Measurements from ENCODE around the gene CDH13. TPM values are rescaled to one million over a fixed set of nuclear protein-coding genes. Genes with fewer than 3 reads are reported as not detected.

The CDH13 gene
- total RNA-seq, 1 donor from 2014 or later, result 25.7 TPM

- no peak for FAIRE-seq
- DNase-seq (ENCODE audit: low spot score in 2 of 2), result no peak
Observed at GRCh38 chr16:82732461-82732860, 105.7 kb downstream of the CDH13 start.

- FAIRE-seq, result no peak
Observed at GRCh38 chr16:82735186-82735585, 108.4 kb downstream of the CDH13 start.

GRCh38 chr16:82735673-82736091 is 108.9 kb downstream of the CDH13 start:
- DNase-seq (ENCODE audit: low spot score in 2 of 2) (no peak), FAIRE-seq (no peak)

More at GRCh38 chr16:82735186-82735585, 108.4 kb downstream of the CDH13 start:
- no peak for DNase-seq (ENCODE audit: low spot score in 2 of 2)

DNA sequence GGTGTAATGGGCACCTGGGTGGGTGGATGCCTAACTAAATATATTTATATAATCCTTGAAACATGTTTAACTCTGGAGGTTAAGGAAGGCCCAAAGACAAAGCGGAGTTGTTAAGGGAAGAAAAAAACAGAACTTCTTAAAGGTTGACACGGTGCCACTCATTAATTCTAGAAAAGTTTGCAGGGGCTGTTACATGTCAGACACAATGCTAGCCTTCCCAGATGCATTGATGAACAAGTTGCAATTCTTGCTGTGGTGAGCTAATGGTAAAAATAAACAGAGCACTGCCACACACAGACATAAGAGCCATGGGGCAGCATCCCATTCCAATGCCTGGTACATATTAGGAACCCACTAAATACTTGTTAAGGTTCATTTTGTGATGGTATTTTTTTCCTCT is 109.5 kb downstream of the CDH13 start:
- no peak for FAIRE-seq
- DNase-seq (ENCODE audit: low spot score in 2 of 2), result no peak

- FAIRE-seq (no peak), DNase-seq (ENCODE audit: low spot score in 2 of 2) (no peak)
Observed at GRCh38 chr16:82738699-82739098, 111.9 kb downstream of the CDH13 start.

DNA sequence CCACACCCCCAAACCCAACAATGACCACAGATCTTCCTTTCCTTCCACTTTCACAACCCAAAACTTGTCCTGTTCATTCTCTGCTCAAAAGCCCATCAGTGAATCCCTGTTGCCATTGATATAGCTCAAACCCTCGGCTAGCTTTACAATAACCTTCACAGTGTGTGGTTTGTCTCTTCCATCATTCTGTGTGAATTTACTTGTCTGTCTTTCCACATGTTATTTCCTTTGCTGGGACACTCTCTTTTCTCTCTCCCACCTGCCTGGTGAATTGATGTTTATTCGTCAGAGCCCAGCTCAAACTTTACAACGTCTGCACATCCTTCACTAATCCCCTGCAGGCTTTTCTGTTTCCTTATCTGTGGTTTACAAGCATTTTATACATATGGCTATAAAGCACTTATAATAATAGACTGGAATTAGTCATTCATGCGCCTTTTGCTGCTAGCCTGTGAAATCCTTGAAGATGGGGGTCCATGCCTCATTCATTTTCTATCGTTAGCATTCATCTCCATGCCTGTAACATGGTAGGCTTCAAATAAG is 114.4 kb downstream of the CDH13 start:
- no peak for DNase-seq (ENCODE audit: low spot score in 2 of 2)
- no peak for FAIRE-seq

GRCh38 chr16:82744958-82745357 is 118.2 kb downstream of the CDH13 start:
- DNase-seq (ENCODE audit: low spot score in 2 of 2) (no peak), FAIRE-seq (no peak)

GRCh38 chr16:82748026-82748425 is 121.3 kb downstream of the CDH13 start:
- DNase-seq (ENCODE audit: low spot score in 2 of 2), result no peak
- no peak for FAIRE-seq

- DNase-seq (ENCODE audit: low spot score in 2 of 2) (no peak), FAIRE-seq (no peak)
Observed at GRCh38 chr16:82750068-82750467, 123.3 kb downstream of the CDH13 start.

GRCh38 chr16:82751020-82751419 is 124.3 kb downstream of the CDH13 start:
- DNase-seq (ENCODE audit: low spot score in 2 of 2) (no peak), FAIRE-seq (no peak)

DNA sequence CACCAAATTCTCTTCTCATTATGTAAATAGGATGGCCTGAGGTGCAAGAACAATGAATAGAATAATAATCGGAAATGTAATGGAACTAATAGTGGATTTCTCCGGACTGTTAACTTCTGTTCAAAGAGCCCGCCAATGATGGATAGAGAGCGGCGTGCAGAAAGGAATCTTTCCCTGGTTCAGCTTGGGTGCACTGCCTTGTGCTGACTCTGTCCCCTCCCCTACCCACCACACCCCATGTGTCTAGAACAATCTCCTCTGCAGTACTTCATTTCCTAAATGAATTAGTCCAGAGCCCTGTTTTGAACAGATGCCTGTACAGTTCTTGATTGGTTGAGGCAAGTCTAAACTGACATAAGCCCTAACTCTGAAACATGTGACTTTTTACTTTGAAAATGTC is 125.4 kb downstream of the CDH13 start:
- DNase-seq (ENCODE audit: low spot score in 2 of 2) (no peak), FAIRE-seq (no peak)

DNA sequence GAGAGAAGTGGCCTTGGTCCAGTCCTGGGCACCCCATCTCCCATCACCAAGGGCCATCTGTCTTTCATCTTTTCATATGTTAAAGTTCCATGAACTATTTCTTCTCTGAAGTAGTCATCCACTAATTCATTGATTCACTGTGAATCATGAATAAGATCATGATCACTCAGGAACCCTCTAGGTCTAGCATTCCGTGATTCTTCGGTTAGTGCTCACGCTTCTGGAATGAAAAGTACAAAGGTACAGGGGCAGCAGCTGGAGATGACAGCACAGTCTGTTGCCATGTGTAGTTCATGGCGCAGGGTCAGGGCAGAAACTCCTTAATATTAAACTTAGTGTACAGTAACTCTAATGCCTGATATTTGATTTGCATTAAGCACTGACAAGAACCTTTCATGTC is 127.1 kb downstream of the CDH13 start:
- FAIRE-seq, result no peak
- no peak for DNase-seq (ENCODE audit: low spot score in 2 of 2)

GRCh38 chr16:82754716-82755513 is 128.1 kb downstream of the CDH13 start:
- FAIRE-seq, result no peak

DNA sequence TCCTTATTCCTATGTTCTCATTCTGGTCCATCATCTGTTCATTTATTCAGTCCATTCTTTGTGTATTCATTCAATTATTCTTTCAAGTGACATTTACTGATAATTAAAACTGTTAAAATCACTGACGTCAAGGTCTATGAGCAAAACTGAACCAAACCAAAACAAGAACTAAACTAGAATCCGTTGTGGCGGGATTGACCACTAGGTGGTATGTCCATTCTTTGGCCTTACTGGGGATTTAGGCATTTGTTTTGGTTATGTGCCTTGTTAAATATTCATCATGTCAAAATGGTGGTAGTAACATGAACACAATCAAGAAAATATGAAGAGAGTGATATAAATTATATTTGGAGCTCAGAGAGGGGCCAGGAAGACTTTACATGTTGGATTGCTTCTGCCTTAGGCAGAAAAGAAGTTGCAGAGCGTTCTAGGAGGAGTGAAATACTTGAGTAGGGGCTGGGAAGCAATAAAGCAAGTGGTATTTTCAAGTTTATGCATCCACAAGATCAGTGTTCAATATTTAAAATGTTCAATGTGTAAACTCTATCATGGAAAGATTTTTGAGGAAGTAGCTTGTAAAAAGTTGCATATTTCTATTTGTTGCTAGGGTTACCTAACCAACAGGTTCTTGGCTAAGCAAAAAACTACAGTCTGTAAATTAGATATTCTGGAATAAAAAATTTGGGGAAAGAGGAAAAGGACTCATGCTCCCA is 129.0 kb downstream of the CDH13 start:
- DNase-seq (ENCODE audit: low spot score in 2 of 2) (no peak), FAIRE-seq (no peak)

More at GRCh38 chr16:82754716-82755513, 128.1 kb downstream of the CDH13 start:
- DNase-seq (ENCODE audit: low spot score in 2 of 2), result no peak

DNA sequence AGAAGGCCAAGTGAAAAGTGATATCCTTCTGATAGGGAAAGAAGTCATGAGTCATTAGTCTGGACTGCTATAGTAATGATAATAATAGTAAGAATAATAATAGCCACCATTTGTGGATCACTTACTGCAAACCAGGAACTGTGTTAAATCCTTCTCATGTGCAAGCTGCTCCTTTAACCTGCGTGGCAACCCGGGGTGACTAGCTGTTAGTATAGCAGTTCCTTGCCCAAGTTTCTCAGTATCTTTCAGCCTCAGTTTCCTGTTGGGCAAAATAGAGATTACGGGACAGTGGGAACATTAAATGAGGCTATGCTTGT is 129.5 kb downstream of the CDH13 start:
- DNase-seq (ENCODE audit: low spot score in 2 of 2), result no peak
- FAIRE-seq, result no peak

DNA sequence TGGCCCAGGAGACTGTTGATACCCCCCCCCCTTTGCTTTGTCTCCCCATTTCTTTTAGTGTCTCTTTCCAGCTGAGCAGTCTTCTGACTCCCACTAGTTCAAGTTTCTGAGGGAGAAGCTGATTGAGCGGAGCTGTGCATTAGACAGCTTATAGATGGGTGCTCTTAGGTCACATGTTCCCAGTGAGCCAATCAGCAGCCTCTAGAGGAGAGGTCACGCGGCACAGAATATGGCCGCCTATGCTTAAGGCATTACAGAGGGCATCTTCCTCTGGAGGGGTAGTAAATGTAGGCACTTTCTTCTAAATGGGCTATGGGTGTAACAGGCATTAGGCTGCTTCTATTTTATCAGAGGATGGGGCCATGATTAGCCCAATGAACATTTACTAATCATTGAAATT is 131.6 kb downstream of the CDH13 start:
- FAIRE-seq, result no peak

GRCh38 chr16:82758904-82759303 is 132.1 kb downstream of the CDH13 start:
- DNase-seq (ENCODE audit: low spot score in 2 of 2), result no peak
- no peak for FAIRE-seq

More for the DNA sequence above, 131.6 kb downstream of the CDH13 start:
- no peak for DNase-seq (ENCODE audit: low spot score in 2 of 2)

GRCh38 chr16:82761236-82761635 is 134.5 kb downstream of the CDH13 start:
- DNase-seq (ENCODE audit: low spot score in 2 of 2) (no peak), FAIRE-seq (no peak)

GRCh38 chr16:82761858-82762257 is 135.1 kb downstream of the CDH13 start:
- FAIRE-seq (no peak), DNase-seq (ENCODE audit: low spot score in 2 of 2) (no peak)

DNA sequence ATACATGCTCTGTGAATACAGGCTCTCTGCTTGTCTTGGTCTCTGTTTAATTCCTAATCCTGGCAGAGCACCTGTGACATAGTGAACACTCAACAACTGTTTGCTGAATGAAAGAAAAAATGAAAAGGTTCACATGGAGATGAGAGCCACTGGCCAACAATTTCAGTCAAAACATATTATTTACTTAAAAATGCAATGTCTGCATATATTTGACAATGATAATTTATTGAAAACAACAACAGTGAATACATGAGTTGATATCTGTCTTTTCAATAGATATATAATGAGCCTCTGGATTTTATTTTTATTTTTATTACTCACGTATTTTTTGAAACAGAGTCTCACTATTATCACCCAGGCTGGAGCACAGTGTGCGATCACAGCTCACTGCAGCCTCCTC is 136.6 kb downstream of the CDH13 start:
- FAIRE-seq, result no peak
- DNase-seq (ENCODE audit: low spot score in 2 of 2), result no peak

GRCh38 chr16:82767198-82767597 is 140.4 kb downstream of the CDH13 start:
- no peak for DNase-seq (ENCODE audit: low spot score in 2 of 2)
- FAIRE-seq, result no peak

- no peak for FAIRE-seq
Observed at GRCh38 chr16:82767808-82768207, 141.0 kb downstream of the CDH13 start.

More at GRCh38 chr16:82767808-82768207, 141.0 kb downstream of the CDH13 start:
- DNase-seq (ENCODE audit: low spot score in 2 of 2), result no peak
